Hematopoietic multipotent progenitor cell treated with erythropoietin and hydrocortisone succinate and interleukin-3 and kit ligand, for 4 days (in vitro differentiated cells): ENCODE data around the gene FAT1.

Experiments used
- DNase-seq: peaks from one replicate; pipeline ENCODE4 v3.0.0-alpha.2; 2015

FAT1 gene

DNA sequence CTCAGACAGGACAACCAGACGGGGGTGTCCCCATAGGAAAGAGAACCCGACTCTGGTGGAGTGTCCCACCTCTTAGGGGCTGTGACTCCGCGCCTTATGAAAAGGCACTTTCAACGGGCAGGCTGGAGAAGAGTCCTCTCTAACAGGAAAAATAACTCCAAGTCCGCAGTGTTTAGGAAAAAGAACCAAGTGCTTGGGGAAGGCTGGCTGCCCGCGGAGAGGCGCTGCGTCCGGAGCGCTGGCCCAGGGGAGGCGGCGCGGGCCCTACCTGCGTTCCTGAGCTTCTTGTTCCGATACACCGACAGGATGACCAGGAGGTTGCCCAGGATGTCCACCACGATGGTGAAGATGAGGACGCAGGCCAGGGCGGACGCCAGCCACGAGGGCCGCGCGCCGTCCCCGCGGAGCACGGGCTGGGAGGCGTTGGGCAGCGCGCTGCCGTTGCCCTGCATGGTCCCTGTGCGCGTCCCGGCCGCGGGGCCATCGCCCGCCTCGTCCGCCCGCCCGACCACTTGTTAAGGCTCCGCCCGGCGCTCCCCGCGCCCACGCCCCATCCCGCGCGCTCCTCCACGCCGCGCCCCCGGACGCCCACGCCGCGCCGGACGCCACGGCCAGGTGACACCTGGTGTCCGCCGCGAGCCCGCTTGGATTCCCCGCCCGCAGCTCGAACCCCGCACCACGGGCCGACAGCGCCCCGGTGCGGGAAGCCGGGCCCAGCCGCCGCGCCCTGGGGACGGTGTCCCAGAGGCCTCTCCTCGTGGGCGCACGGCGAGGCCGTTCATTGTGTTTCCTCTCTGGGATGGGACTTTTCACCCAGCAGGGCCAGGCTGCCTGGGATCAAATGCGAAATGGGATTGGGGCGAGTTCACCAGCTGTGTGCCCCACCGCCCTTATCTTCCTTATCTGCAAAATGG lies 168.5 kb downstream of the FAT1 start, which contains the start of gene MTNR1A:
MTNR1A (minus strand) TSS at position 654 of the 914 bp plus-strand sequence; CDS start at position 452, 202 bp downstream.
- DNase-seq, result no peak

DNA sequence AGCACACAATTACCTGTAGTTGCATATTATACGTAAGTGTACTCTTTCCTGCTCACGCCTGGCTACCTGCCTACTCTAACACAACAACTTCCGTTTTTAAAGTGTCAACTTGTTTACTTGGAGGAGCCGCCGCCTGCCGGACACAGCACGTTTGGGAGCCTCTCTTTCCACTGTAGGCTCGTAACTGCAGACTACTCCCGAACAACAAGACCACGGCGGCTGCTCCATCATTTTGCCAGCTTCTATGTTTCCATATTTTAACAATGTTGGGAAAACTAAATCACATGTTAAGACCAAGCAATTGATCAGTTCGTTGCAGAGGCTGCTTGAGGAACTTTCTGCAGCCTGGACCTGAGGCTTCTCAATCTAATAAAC lies 169.1 kb downstream of the FAT1 start:
- no peak for DNase-seq

DNA sequence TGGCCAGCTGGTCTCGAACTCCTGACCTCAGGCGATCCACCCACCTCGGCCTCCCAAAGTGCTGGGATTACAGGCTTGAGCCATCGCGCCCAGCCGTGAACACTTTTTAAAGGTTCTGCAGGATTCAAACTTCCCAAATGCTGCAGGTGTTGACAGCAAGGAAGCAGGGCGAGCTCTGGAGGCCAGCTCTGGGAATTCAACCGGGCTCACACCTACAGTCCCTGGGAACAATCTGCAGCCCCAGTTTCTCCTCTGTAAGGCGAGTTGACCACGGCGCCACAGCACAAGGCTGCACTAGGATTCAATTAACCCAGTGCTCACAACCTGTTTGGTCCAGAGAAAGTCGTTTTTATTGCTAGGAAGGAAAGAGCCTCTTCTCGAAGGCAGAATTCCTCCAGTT lies 169.9 kb downstream of the FAT1 start:
- no peak for DNase-seq

DNA sequence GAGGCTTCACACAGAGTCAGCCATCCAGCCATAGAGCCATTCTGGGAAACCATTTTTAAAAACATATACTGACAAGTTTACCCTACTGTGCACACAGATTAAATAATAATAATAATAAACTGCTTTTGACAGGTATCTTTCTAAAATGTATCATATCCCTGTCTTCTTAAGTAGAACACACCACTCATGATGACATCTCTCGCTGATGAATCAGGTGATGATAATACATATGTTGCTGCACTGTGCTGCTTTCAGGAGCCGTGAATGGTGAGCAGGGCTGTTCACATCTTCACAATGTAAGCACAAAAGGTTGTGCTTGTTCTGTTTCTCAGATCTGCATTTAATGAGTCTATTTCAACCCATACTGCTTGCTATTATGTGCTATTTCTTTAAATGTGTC lies 171.8 kb downstream of the FAT1 start:
- no peak for DNase-seq

DNA sequence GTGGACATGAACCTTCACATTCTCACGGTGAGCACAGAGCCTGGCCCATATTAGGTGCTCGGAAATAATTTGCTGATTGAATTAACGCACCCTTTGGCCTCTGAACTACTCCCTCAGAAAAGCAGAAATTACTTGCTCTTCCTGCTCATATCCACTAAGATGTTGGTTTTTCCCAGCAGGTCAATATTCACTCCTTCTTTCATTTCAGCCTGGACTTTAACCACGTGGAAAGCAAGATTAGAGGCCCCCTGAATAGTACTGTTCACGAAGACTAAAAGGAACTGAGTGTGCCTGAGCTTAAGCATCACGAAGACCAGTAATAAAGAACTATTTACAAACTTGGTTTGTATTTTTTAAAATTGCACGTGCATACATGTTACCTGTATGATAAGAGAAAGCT lies 178.2 kb downstream of the FAT1 start:
- no peak for DNase-seq

DNA sequence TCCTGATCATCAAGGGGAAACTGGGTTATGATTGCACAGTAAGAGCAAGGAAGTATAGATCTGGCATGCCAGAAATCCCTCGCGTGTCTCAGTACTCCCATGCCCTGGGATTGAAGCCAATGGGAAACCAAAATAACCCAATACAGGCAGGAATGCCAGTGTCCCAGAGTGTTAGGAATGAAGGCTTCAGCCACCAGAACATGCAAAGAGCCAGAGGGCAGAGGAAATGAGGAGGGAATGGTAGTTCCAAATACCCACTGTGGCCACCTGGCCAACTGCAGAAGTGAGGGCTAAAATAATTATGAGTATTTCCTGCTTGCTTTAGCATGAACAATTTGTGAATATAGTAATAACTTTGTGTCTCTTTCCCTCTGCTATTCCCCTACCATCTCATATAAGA lies 180.4 kb downstream of the FAT1 start:
- DNase-seq, result no peak

DNA sequence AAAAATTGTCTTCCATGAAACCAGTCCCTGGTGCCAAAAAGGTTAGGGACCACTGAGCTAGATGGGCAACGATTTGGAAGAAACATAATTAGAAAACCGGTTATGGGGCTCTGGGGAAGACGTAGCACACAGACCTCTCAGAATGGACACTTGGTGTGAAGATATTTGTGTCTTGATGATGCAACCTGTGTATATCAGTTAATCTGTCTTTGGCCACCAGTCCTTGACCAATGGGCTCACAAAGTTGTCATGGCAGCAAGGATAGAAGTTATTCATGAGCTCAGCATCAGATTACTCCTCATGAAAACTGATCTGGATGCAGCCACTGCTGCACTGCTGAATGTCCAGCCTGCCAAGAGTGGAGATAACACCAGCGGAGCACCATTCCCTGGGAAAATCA lies 181.9 kb downstream of the FAT1 start:
- no peak for DNase-seq

DNA sequence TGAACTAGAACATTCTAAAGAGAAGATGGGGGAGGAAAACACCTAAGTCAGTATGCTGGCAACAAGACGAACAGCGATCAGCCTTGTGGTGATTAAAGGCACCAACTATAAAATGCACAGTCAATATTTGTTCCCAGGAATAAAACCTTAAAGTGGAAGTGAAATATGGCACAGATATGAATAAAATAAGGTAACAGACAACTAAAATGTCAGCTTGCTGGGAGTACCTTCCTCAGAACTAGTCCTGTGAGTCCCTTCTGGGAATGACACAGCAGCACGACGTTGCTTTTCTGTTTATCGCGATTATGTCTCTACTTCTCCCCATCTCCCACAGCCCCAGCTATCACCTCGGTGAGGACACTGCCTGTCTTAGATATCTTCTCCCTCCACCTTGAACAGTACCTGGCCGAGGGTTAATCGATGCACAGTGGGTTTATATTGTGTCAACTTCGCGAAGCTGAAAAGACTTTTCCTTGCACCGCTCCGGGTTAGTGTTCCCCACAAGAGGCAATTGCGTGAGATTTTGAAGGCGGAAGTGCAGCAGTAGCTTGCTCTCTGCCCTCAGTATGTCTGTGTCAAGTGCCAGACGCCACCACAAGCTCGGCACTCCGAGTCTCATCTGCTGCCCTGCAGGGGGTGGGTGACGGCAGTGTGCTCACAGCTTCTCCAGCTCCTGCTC lies 185.7 kb downstream of the FAT1 start:
- no peak for DNase-seq
